Cardiac fibroblast (primary cell): Measurements from ENCODE around the gene SERPINB8.
A peak's percentile ranks its signal among the peaks of the same experiment; 100 is the strongest.

Experiments
- DNase-seq, 2 donors: peaks; one replicate each; pipeline versions ENCODE4 v3.0.0 to v3.0.0-alpha.2; 2010; ENCODE audit warnings: low read depth in 2 of 2
- H3K4me3 ChIP-seq, 2 donors: replicated peaks in 1 of 2; 1 replicate in 1 of 2; 2 replicates in 1 of 2; pipeline ENCODE4 v1.5.1; 2011; ENCODE audit warnings: low read depth in 2 of 2, low read length in 2 of 2, mild to moderate bottlenecking in 2 of 2, moderate library complexity in 1 of 2
- TF ChIP-seq, protein P1 (sequence below): IDR thresholded peaks from one replicate; pipeline ENCODE4 v1.5.1; 2011; ENCODE audit warnings: low read depth, mild to moderate bottlenecking, low read length, inconsistent platforms

The SERPINB8 gene

DNA sequence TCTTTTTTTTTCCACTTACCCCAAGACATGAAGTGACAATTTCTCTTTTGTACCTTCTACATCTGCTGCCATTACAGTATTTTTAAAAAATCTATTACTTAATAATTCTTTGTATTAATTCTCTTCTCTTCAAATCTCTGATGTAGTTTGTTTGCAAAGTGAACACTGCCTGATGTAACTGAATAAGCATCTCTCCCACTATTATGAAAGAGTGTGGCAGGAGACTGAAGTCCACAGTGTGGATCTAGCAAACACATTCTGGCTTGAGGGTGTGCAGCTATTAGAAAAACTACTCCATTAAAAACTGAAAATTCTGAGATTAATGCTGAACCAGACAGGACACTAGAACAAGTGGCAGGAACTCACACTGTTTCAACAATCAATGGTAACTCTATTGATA, 5.0 kb upstream of the SERPINB8 start:
- H3K4me3 ChIP-seq = no peak overlapping the region
- DNase-seq = no peak
- TF ChIP-seq, protein P1, sequence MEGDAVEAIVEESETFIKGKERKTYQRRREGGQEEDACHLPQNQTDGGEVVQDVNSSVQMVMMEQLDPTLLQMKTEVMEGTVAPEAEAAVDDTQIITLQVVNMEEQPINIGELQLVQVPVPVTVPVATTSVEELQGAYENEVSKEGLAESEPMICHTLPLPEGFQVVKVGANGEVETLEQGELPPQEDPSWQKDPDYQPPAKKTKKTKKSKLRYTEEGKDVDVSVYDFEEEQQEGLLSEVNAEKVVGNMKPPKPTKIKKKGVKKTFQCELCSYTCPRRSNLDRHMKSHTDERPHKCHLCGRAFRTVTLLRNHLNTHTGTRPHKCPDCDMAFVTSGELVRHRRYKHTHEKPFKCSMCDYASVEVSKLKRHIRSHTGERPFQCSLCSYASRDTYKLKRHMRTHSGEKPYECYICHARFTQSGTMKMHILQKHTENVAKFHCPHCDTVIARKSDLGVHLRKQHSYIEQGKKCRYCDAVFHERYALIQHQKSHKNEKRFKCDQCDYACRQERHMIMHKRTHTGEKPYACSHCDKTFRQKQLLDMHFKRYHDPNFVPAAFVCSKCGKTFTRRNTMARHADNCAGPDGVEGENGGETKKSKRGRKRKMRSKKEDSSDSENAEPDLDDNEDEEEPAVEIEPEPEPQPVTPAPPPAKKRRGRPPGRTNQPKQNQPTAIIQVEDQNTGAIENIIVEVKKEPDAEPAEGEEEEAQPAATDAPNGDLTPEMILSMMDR = no peak

GRCh38 chr18:63965716-63966330, 4.1 kb upstream of the SERPINB8 start:
- TF ChIP-seq, protein P1 = no peak
- no peak overlapping the region for H3K4me3 ChIP-seq
- peak in 1 of 2 donors; percentile 36 for DNase-seq

DNA sequence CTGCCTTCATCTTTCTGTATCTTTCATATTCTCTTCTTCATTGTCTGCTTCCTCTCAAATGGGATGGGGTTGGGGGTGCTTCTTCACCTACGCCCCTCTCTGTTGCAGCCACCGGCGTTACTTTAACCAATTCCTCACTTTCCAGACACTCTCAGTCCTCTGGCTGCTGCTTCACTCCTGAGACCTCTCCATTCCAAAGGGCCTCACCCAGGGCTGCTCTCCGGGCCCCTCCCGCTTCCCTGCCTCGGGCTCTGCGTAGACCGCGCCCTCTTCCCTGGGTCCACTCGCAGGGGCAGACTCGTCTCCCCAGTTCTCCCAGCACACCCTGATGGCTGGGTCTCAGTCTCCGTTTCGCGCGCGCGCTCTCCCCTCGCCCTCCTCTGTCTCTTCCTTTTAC, 926 bp downstream of the SERPINB8 start:
- TF ChIP-seq, protein P1 = no peak
- DNase-seq = peak in 1 of 2 donors; percentile 57
- H3K4me3 ChIP-seq = peak overlapping the region; percentile 86 to 89

DNA sequence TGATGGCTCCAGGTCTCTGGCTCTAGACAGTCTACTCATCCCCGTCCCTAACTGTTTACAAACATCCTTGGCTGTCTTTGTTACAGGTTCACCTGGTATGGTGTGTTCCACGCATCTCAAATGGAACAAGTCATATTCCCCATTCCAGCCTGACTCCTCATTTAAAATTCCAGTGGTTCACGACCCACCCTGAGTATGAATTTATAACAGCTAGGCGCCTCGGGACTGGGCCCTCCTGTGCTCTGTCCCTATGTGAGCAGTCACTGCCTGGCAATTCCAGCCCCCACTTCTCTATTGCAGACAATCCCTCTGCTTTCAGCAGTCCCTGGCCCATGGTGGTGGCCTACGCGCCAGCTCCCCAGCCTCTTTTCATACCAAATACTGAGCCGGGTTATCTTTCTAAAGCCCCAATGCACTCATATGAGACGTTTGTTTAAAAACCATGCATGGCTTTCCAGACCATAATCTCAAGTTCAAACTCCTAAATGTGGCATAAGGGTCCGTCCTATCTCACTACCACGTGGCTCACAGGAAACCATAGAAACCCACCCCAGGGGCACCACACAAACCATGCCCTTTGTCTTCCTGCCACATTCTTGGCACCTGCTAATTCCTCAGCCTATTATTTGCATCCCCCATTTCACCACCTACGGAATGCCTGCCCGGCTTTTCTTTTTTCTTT, 1.6 kb downstream of the SERPINB8 start:
- DNase-seq = no peak
- TF ChIP-seq, protein P1 = no peak
- H3K4me3 ChIP-seq = peak overlapping the region; percentile 86 to 89

GRCh38 chr18:63972002-63972376, 2.1 kb downstream of the SERPINB8 start:
- DNase-seq = no peak
- H3K4me3 ChIP-seq = no peak overlapping the region
- TF ChIP-seq, protein P1 = no peak

GRCh38 chr18:63974991-63975390, 5.1 kb downstream of the SERPINB8 start:
- peak; percentile 63 to 65 for DNase-seq
- TF ChIP-seq, protein P1 = peak; percentile 38
- H3K4me3 ChIP-seq = no peak overlapping the region
